Measurements from ENCODE around the gene CTNNA2. TPM values are rescaled to one million over a fixed set of nuclear protein-coding genes. Genes with fewer than 3 reads are reported as not detected.

Gene CTNNA2
- total RNA-seq, 1 experiment from 2014 or later, result not detected

- no peaks in the 10 kb centered on the region for H3K4me1 ChIP-seq (replicated peaks; ENCODE audit: insufficient read depth)
- H3K27me3 ChIP-seq (ENCODE audit: insufficient read depth, low read depth), result no peaks in the 10 kb centered on the region
- H3K9me2 ChIP-seq (ENCODE audit: insufficient read depth), result no peaks in the 10 kb centered on the region
- DNase-seq, result no peak
- no peak overlapping the region for H2AFZ ChIP-seq
- H3K4me2 ChIP-seq, result no peak overlapping the region
- no peaks in the 10 kb centered on the region for H3F3A ChIP-seq (ENCODE audit: insufficient read depth, low read depth)
- intact Hi-C loops (cut with micrococcal nuclease; ENCODE audit: unreplicated experiment), result no loop called here
- no peak overlapping the region for H3K4me3 ChIP-seq
- H3K36me3 ChIP-seq (ENCODE audit: low read depth), result no peaks in the 10 kb centered on the region
- no peak overlapping the region for H3K27ac ChIP-seq
- ChIA-PET POLR2A (ENCODE audit: unreplicated experiment) (no interaction called here), CTCF (no interaction called here)
- H3K79me2 ChIP-seq (ENCODE audit: low read depth), result no peaks in the 10 kb centered on the region
- no peak for TF ChIP-seq EZH2 (IDR thresholded peaks at IDR 0.05; ENCODE audit: low read depth)
- TF ChIP-seq, protein P1, sequence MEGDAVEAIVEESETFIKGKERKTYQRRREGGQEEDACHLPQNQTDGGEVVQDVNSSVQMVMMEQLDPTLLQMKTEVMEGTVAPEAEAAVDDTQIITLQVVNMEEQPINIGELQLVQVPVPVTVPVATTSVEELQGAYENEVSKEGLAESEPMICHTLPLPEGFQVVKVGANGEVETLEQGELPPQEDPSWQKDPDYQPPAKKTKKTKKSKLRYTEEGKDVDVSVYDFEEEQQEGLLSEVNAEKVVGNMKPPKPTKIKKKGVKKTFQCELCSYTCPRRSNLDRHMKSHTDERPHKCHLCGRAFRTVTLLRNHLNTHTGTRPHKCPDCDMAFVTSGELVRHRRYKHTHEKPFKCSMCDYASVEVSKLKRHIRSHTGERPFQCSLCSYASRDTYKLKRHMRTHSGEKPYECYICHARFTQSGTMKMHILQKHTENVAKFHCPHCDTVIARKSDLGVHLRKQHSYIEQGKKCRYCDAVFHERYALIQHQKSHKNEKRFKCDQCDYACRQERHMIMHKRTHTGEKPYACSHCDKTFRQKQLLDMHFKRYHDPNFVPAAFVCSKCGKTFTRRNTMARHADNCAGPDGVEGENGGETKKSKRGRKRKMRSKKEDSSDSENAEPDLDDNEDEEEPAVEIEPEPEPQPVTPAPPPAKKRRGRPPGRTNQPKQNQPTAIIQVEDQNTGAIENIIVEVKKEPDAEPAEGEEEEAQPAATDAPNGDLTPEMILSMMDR (conservative IDR thresholded peaks at IDR 0.05), result no peak
- H3K9me3 ChIP-seq (ENCODE audit: insufficient read depth, low read depth), result no peaks in the 10 kb centered on the region
- no TSS peak for BruUV-seq (replicated peaks)
- H4K20me1 ChIP-seq (ENCODE audit: insufficient read depth), result no peaks in the 10 kb centered on the region
These were observed 592.3 kb downstream of the CTNNA2 start for GRCh38 chr2:80105015-80105640.

GRCh38 chr2:80111185-80111584, 598.3 kb downstream of the CTNNA2 start:
- no peak overlapping the region for H3K4me3 ChIP-seq
- H4K20me1 ChIP-seq (ENCODE audit: insufficient read depth), result no peaks in the 10 kb centered on the region
- no peak for DNase-seq
- no peak overlapping the region for H3K27ac ChIP-seq
- H3K36me3 ChIP-seq (ENCODE audit: low read depth), result no peaks in the 10 kb centered on the region
- H3K79me2 ChIP-seq (ENCODE audit: low read depth), result no peaks in the 10 kb centered on the region
- POLR2A ChIA-PET (ENCODE audit: unreplicated experiment), result no interaction called here
- BruUV-seq (replicated peaks), result no TSS peak
- H3F3A ChIP-seq (ENCODE audit: insufficient read depth, low read depth), result no peaks in the 10 kb centered on the region
- H3K27me3 ChIP-seq (ENCODE audit: insufficient read depth, low read depth), result no peaks in the 10 kb centered on the region
- intact Hi-C loops (cut with micrococcal nuclease; ENCODE audit: unreplicated experiment), result no loop called here
- H3K4me1 ChIP-seq (replicated peaks; ENCODE audit: insufficient read depth), result no peaks in the 10 kb centered on the region
- TF ChIP-seq, protein P1 (conservative IDR thresholded peaks at IDR 0.05), result no peak
- TF ChIP-seq EZH2 (IDR thresholded peaks at IDR 0.05; ENCODE audit: low read depth), result no peak
- CTCF ChIA-PET, result no interaction called here
- H3K4me2 ChIP-seq, result no peak overlapping the region
- no peaks in the 10 kb centered on the region for H3K9me2 ChIP-seq (ENCODE audit: insufficient read depth)
- H2AFZ ChIP-seq, result no peak overlapping the region
- no peaks in the 10 kb centered on the region for H3K9me3 ChIP-seq (ENCODE audit: insufficient read depth, low read depth)

DNA sequence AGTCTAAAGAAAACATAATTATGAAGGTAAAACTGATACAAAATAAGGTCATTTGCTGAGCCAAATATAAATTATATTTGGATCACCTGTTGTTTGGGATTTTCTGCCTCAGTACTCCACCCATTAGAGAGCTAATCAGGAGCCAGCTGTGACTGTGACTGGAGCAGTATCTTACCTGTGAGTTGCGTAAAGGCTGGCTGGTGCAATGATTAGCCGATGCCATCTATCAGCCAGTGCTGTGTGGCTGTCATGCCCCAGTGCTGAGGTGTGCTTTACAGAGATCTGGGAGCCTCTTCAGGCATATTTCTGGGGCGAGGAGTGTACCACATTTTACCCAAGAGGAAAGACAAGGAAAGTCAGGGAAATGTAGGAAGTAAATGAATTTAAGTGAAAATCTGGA, 599.9 kb downstream of the CTNNA2 start:
- no peaks in the 10 kb centered on the region for H3K4me1 ChIP-seq (replicated peaks; ENCODE audit: insufficient read depth)
- no peak overlapping the region for H3K4me3 ChIP-seq
- H3F3A ChIP-seq (ENCODE audit: insufficient read depth, low read depth), result no peaks in the 10 kb centered on the region
- no peak overlapping the region for H2AFZ ChIP-seq
- H4K20me1 ChIP-seq (ENCODE audit: insufficient read depth), result no peaks in the 10 kb centered on the region
- intact Hi-C loops (cut with micrococcal nuclease; ENCODE audit: unreplicated experiment), result no loop called here
- no TSS peak for BruUV-seq (replicated peaks)
- ChIA-PET CTCF (no interaction called here), POLR2A (ENCODE audit: unreplicated experiment) (no interaction called here)
- no peak overlapping the region for H3K27ac ChIP-seq
- no peak for DNase-seq
- no peak overlapping the region for H3K4me2 ChIP-seq
- H3K9me3 ChIP-seq (ENCODE audit: insufficient read depth, low read depth), result no peaks in the 10 kb centered on the region
- no peaks in the 10 kb centered on the region for H3K36me3 ChIP-seq (ENCODE audit: low read depth)
- no peak for TF ChIP-seq EZH2 (IDR thresholded peaks at IDR 0.05; ENCODE audit: low read depth)
- TF ChIP-seq, protein P1 (conservative IDR thresholded peaks at IDR 0.05), result no peak
- H3K9me2 ChIP-seq (ENCODE audit: insufficient read depth), result no peaks in the 10 kb centered on the region
- H3K79me2 ChIP-seq (ENCODE audit: low read depth), result no peaks in the 10 kb centered on the region
- H3K27me3 ChIP-seq (ENCODE audit: insufficient read depth, low read depth), result no peaks in the 10 kb centered on the region

Data from PC-9 (cell line).